ENCODE measurements around the gene GPATCH2L.

GPATCH2L gene

GRCh38 chr14:76136476-76137110 lies 15.1 kb upstream of the GPATCH2L start:
- DNase-seq (ENCODE audit: low read depth): no peak

DNA sequence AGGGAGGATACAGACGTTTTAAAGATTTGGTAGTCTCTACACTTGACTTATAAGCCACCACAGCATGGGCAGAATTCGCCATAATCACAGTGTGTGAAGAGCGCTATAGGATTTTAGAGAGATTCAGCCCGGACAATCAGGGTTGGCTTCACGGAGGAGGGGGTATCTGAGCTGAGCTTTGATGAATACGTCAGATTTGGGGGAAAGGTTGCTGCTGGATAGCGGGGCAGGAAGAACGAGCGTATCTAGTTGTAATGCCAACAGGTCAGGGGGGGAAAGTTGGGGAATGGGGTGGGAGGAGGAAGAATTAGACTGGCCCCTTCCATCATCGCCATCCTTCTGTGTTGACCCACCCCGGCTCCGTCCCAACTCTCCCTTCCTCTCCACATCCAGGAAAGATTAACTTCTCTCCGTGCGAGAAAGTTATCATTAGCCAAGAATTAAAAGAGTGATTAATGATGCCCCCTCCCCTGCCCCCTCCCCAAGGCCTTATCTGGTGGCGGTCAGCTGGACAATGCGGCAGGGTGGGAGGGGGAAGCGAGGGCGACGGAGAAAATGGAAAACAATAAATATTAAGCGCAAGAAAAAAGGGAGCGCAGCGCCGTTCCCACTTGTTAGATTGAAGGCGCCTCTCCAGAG lies 13.5 kb upstream of the GPATCH2L start:
- DNase-seq (ENCODE audit: low read depth): no peak

DNA sequence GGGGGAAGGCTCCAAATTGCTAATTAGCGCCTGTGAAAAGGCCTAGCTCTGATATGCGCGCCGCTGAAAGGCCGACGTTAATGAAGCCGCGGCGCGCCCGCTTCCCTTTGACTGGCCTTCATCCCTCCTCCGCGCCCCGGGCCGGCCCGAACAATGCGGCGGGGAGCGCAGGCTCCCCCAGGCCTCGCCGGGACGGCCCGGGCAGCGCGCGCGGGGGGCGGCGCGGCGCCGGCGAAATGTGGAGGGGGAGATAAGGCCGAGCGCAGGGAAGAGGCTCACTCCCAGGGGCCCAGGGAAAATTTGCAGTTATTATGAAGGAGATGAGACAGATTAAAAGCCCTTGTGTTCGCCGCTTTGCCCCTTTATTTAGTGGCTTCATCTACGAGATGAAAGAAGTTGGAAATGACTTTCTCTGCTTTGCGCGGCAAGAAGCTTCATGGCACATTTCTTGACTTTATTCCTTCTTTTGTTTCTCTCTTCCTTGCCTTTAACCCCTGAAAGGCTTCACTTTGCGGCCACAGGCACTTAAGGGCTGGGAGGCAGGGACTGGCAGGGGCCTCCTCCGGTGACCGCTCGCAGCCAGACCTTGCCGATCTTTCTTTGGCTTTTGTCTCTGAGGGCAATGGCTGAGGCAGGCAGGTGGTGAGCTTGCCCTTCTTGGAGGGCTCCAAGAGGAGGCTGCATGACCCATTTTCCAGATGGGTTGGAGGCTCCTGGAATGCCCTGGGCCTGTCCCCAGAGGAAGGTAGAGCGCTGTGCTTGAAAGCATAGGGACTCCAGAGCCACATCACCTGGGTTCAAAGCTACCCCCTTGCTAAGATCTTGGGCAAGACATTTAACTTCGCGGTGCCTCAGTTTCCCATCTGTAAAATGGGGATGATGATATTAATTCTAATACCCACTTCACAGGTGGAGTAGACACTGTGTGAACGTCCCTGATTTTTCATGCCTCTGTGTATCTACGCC lies 12.7 kb upstream of the GPATCH2L start:
- DNase-seq (ENCODE audit: low read depth): no peak

GRCh38 chr14:76143642-76144041 lies 8.1 kb upstream of the GPATCH2L start:
- DNase-seq (ENCODE audit: low read depth): no peak

DNA sequence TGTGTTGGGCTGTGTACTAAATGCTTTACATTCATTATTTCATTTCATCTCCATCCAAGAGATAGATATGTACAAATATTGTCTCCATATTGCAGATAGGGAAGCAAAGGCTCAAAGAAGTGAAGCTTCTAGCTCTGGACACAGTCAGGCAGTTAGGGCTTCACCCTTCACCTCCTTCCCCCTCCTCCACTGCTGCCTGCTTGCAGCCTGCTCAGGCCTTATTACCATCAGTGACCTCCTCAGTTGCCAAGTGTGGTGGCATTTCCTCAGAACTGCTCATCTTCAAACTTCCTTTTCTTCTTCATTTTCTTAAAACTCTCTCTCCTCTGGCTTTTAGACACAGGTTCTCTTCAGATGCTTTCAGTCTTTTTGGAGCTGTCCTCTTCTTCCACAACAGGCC lies 4.7 kb upstream of the GPATCH2L start:
- no peak for DNase-seq (ENCODE audit: low read depth)

DNA sequence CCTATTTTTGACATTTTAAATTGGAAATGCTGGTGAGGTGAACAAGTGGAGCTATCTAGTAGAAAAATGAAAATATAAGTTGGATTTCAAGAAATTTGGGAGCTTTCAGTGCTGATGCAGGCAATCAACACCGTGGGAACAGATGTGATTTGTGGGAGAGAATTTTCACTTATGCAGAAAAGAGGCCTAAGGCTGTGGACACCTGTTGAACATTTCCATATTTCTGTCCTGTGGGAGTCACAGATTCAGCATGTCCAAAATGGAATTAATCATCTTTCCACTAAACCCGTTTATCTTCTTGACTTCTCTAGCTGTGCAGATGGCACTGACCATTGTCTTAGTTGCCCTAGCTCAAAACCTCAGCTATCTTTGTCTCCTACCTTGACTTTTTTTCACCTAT lies 2.5 kb upstream of the GPATCH2L start:
- DNase-seq (ENCODE audit: low read depth): no peak

DNA sequence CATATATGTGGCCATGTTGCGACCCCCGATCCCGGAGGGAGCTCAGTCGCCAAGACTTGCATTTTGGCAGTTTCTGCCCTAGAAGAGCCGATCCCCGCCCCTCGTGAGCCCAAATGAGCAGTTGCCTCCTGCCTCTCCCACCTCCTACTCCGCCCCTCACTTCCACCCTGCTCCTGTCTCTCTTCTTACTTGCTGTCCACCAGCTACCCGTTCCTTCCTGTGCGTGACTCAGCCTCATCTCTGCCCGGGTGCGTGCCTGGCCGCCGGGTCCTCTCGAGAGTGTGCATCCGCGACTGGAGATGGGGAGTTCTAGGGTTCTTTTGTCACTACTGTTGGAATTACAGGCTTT lies 585 bp downstream of the GPATCH2L start:
- peak; percentile 80 for DNase-seq (ENCODE audit: low read depth)

DNA sequence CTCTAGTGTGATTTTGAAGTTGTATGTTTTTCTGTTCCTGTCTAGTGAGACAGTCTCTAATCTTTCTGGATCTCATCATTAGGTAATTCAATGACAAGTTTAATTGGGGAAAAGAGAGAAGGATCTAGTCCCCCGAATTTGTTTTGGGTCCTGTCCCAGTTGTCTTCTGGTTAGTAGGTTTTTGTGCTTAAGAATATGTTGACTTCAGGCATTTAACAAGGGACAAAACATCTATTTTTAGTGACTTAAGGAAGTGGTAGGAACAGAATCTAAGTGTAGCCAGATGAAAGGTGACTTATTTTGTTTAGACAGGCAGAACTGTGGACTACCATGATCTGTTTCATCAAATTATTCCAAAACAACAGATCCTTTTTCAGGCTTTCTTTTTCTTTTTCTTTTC lies 2.2 kb downstream of the GPATCH2L start:
- no peak for DNase-seq (ENCODE audit: low read depth)

- DNase-seq (ENCODE audit: low read depth): no peak
Observed at GRCh38 chr14:76154539-76155126, 2.9 kb downstream of the GPATCH2L start.

GRCh38 chr14:76163668-76164363 lies 12.1 kb downstream of the GPATCH2L start:
- no peak for DNase-seq (ENCODE audit: low read depth)

GRCh38 chr14:76168531-76168930 lies 16.8 kb downstream of the GPATCH2L start:
- no peak for DNase-seq (ENCODE audit: low read depth)

DNA sequence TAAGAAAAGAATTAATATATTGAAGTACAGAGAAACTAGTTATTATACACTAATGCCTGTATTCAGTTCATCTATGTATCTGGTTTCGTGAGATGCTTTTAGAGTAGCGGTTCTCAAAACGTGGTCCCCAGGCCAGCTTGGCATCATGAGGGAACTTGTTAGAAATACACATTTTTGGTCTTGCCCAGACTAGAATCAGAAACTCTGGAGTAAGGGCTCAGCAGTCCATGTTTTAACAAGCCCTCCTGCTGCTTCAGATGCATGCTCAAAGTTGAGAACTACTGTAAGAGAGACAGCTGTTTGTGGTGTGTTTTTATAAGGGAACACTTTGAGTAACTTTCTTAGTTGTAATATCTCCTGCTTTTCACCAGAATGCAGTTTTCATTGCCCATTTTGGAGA lies 18.1 kb downstream of the GPATCH2L start:
- DNase-seq (ENCODE audit: low read depth): no peak

- DNase-seq (ENCODE audit: low read depth): no peak
Observed at GRCh38 chr14:76174982-76175381, 23.3 kb downstream of the GPATCH2L start.

- no peak for DNase-seq (ENCODE audit: low read depth)
Observed at GRCh38 chr14:76175942-76176341, 24.2 kb downstream of the GPATCH2L start.

GRCh38 chr14:76181546-76181945 lies 29.8 kb downstream of the GPATCH2L start:
- no peak for DNase-seq (ENCODE audit: low read depth)

- DNase-seq (ENCODE audit: low read depth): no peak
Observed at GRCh38 chr14:76186308-76187027, 34.7 kb downstream of the GPATCH2L start.

- no peak for DNase-seq (ENCODE audit: low read depth)
Observed at GRCh38 chr14:76191297-76191696, 39.6 kb downstream of the GPATCH2L start.

DNA sequence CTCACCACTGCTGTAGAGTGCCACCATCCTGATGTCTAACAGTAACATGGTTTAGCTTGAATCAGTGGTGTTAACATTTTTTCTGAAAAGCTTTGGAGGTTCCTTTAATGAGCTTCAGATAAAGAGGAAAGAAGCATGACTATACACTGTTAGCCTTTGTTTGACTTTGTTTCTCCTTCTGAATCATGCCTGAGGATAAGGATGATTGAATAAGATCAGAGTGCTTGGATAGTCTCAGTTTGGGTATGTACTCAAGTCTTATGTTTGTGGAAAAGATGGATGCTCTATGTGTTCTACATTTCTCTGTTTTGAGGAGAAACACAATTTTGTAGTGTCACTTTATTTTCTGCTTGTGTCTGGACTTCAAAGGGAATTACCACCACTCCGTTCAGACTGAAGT lies 42.0 kb downstream of the GPATCH2L start:
- no peak for DNase-seq (ENCODE audit: low read depth)

DNA sequence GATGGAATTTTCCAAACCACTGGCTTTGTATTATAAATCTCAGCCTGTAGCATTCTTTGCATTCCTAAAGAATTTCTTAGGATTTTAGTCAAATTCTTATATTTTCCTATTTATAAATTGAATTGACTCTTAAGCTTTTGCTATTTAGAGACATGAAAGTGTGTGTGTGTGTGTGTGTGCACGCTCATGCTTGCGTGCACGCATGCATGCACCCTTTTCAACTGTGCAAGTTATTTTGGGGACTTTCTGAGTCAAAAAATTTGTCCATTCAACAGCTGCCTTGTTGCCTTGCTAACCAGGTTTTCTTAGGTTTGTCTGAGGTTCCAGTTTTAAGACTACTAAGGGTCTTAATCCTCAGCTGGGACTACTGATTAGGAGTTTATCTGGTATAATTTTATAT lies 42.6 kb downstream of the GPATCH2L start:
- DNase-seq (ENCODE audit: low read depth): no peak

DNA sequence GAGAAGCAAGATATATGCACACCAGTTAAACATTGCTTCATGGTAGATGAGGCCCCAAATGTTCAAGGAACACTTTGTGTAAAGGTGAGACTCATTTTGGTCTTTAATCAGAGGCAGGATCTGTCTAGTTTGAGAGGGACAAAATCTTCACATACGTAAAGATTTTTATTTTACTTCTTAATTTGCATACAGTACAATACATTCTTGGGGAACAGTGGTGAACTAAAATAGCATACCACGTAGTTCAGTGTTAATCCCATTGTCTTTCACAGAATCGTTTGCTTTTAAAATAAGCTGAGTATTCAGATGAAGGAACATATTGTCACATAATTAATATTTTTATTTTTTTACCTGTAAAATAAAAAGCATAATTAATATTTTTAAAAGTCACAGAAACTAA lies 43.3 kb downstream of the GPATCH2L start:
- no peak for DNase-seq (ENCODE audit: low read depth)

GRCh38 chr14:76196980-76197695 lies 45.4 kb downstream of the GPATCH2L start:
- DNase-seq (ENCODE audit: low read depth): no peak
